PFSK-1 (cell line): ENCODE results near the gene AMELY.

ENCODE experiments used
- POLR2AphosphoS5 ChIP-seq: IDR thresholded peaks from 2 replicates; pipeline ENCODE4 v1.6.1; 2012; ENCODE audit warnings: low read depth, mild to moderate bottlenecking, control low read depth, low read length, moderate library complexity
- SIN3A ChIP-seq: IDR thresholded peaks from 2 replicates; pipeline ENCODE4 v1.6.1; 2012; ENCODE audit warnings: mild to moderate bottlenecking, low read length, moderate library complexity, borderline replicate concordance; ENCODE audit not compliant: insufficient read depth
- TAF1 ChIP-seq: IDR thresholded peaks from 2 replicates; pipeline ENCODE4 v1.6.1; 2012; ENCODE audit warnings: low read length, control low read depth, borderline replicate concordance; ENCODE audit not compliant: insufficient read depth
- TF ChIP-seq, protein P1 (sequence below), 2 experiments: IDR thresholded peaks; 2 replicates each; pipeline versions ENCODE4 v1.6.1 to v1.8.0; 2011 to 2012; ENCODE audit warnings: low read depth in 2 of 2, low read length in 2 of 2, control low read depth in 1 of 2, inconsistent platforms in 1 of 2, mild to moderate bottlenecking in 1 of 2, moderate library complexity in 1 of 2; ENCODE audit not compliant: insufficient read depth in 1 of 2

DNA sequence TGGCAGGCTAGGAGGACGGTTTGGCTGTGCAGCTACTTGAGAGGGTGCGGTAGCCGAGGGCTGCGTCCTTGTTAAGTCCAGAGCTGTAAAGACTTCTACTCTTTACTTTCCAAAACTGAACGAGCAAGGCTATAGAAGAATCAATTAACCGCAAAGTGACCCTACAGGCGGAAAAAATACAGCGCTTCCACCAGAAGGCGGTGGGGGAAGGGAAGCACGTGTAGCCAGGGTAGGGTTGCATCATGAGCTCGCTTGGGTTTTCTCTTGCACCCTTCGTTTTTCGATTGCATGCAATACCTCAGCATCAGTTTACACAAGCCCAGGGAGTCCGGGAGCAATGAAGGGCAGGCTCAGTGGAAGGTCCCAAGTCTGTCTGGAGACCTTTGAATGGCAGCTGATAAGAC lies 2.4 kb downstream of the AMELY start:
- TF ChIP-seq POLR2AphosphoS5 (no peak), TAF1 (no peak), SIN3A (no peak)
- TF ChIP-seq, protein P1, sequence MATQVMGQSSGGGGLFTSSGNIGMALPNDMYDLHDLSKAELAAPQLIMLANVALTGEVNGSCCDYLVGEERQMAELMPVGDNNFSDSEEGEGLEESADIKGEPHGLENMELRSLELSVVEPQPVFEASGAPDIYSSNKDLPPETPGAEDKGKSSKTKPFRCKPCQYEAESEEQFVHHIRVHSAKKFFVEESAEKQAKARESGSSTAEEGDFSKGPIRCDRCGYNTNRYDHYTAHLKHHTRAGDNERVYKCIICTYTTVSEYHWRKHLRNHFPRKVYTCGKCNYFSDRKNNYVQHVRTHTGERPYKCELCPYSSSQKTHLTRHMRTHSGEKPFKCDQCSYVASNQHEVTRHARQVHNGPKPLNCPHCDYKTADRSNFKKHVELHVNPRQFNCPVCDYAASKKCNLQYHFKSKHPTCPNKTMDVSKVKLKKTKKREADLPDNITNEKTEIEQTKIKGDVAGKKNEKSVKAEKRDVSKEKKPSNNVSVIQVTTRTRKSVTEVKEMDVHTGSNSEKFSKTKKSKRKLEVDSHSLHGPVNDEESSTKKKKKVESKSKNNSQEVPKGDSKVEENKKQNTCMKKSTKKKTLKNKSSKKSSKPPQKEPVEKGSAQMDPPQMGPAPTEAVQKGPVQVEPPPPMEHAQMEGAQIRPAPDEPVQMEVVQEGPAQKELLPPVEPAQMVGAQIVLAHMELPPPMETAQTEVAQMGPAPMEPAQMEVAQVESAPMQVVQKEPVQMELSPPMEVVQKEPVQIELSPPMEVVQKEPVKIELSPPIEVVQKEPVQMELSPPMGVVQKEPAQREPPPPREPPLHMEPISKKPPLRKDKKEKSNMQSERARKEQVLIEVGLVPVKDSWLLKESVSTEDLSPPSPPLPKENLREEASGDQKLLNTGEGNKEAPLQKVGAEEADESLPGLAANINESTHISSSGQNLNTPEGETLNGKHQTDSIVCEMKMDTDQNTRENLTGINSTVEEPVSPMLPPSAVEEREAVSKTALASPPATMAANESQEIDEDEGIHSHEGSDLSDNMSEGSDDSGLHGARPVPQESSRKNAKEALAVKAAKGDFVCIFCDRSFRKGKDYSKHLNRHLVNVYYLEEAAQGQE (IDR thresholded peaks at IDR 0.05; ENCODE audit: insufficient read depth in 1 of 2, low read depth in 2 of 2, low read length in 2 of 2) = no peak
